ENCODE data around the gene DNAL1. TPM values are rescaled to one million over a fixed set of nuclear protein-coding genes. Genes with fewer than 3 reads are reported as not detected.

Gene DNAL1
- total RNA-seq, 1 donor: 9.9 TPM

GRCh38 chr14:73738518-73739173 lies 93.9 kb downstream of the DNAL1 start:
- DNase-seq (ENCODE audit: low read depth): no peak
- no peak for TF ChIP-seq CTCF (IDR thresholded peaks at IDR 0.05; ENCODE audit: insufficient read depth, low read depth, low read length)
- H3K4me3 ChIP-seq (ENCODE audit: low read depth, low read length): no peak overlapping the region

- no peak for TF ChIP-seq CTCF (IDR thresholded peaks at IDR 0.05; ENCODE audit: insufficient read depth, low read depth, low read length)
- no peak overlapping the region for H3K4me3 ChIP-seq (ENCODE audit: low read depth, low read length)
- DNase-seq (ENCODE audit: low read depth): no peak
Measured at GRCh38 chr14:73739174-73739898, 94.5 kb downstream of the DNAL1 start.

GRCh38 chr14:73739899-73740617 lies 95.3 kb downstream of the DNAL1 start:
- no peak for TF ChIP-seq CTCF (IDR thresholded peaks at IDR 0.05; ENCODE audit: insufficient read depth, low read depth, low read length)
- H3K4me3 ChIP-seq (ENCODE audit: low read depth, low read length): no peak overlapping the region

GRCh38 chr14:73740618-73741326 lies 96.0 kb downstream of the DNAL1 start:
- peak overlapping the region; percentile 27 for H3K4me3 ChIP-seq (ENCODE audit: low read depth, low read length)
- peak; percentile 84 for DNase-seq (ENCODE audit: low read depth)
- no peak for TF ChIP-seq CTCF (IDR thresholded peaks at IDR 0.05; ENCODE audit: insufficient read depth, low read depth, low read length)

More at GRCh38 chr14:73739899-73740617, 95.3 kb downstream of the DNAL1 start:
- no peak for DNase-seq (ENCODE audit: low read depth)

GRCh38 chr14:73741386-73741875 lies 96.6 kb downstream of the DNAL1 start:
- peak; percentile 86 for DNase-seq (ENCODE audit: low read depth)
- peak; percentile 10 for TF ChIP-seq CTCF (IDR thresholded peaks at IDR 0.05; ENCODE audit: insufficient read depth, low read depth, low read length)
- peak overlapping the region; percentile 27 for H3K4me3 ChIP-seq (ENCODE audit: low read depth, low read length)

- no peak for TF ChIP-seq CTCF (IDR thresholded peaks at IDR 0.05; ENCODE audit: insufficient read depth, low read depth, low read length)
- H3K4me3 ChIP-seq (ENCODE audit: low read depth, low read length): peak overlapping the region; percentile 27
- no peak for DNase-seq (ENCODE audit: low read depth)
Measured at GRCh38 chr14:73741876-73742519, 97.2 kb downstream of the DNAL1 start.

Data from fibroblast of villous mesenchyme (primary cell).